ENCODE measurements around the gene RBCK1. TPM values are rescaled to one million over a fixed set of nuclear protein-coding genes. Genes with fewer than 3 reads are reported as not detected.

Gene RBCK1
- total and polyA plus RNA-seq, 9 of the 15 experiments (the other 6 are each of a cell fraction or from before 2014, with no cell fraction given): 5.9 to 59.3 (median 26.5) TPM

GRCh38 chr20:415820-416322, 7.8 kb downstream of the RBCK1 start (continued):
- TF ChIP-seq POU5F1 (IDR thresholded peaks at IDR 0.05; ENCODE audit: borderline replicate concordance, low read depth, low read length, partially characterized antibody) (no peak), PML (IDR thresholded peaks at IDR 0.05; ENCODE audit: low read length) (peak; percentile 47; the same call in 1 of the 2 replicates), GTF3C2 (IDR thresholded peaks at IDR 0.05; ENCODE audit: borderline replicate concordance, extremely low read depth, insufficient read length) (no peak), ZBTB7A (IDR thresholded peaks at IDR 0.05; ENCODE audit: borderline replicate concordance, control insufficient read depth, low read depth, low read length) (no peak), SLC30A9 (CRISPR knock-in tag; IDR thresholded peaks at IDR 0.05) (no peak), SNIP1 (IDR thresholded peaks at IDR 0.05; ENCODE audit: low read depth) (no peak), MTA3 (IDR thresholded peaks at IDR 0.05; ENCODE audit: borderline replicate concordance) (no peak), RBM14 (IDR thresholded peaks at IDR 0.05; ENCODE audit: borderline replicate concordance, insufficient read depth, low read depth, low read length) (no peak), E2F5 (CRISPR knock-in tag; IDR thresholded peaks at IDR 0.05) (no peak), ZKSCAN1 (IDR thresholded peaks at IDR 0.05; ENCODE audit: low read depth, low read length) (no peak), SNRNP70 (optimal IDR thresholded peaks at IDR 0.05; ENCODE audit: low read depth, low read length) (no peak), ZBTB5 (IDR thresholded peaks at IDR 0.05) (peak; percentile 78), MBD1 (CRISPR knock-in tag; IDR thresholded peaks at IDR 0.05) (no peak), HMBOX1 (IDR thresholded peaks at IDR 0.05) (peak; percentile 85), KLF6 (CRISPR knock-in tag; IDR thresholded peaks at IDR 0.05; ENCODE audit: borderline replicate concordance) (no peak), CXXC5 (CRISPR knock-in tag; IDR thresholded peaks at IDR 0.05) (peak; percentile 64; the same call in 1 of the 2 replicates), CTBP1 (IDR thresholded peaks at IDR 0.05; ENCODE audit: borderline replicate concordance) (peak; percentile 28; the same call in 1 of the 2 replicates), BCOR (IDR thresholded peaks at IDR 0.05) (peak; percentile 45; the same call in 1 of the 2 replicates), HDGF (IDR thresholded peaks at IDR 0.05) (no peak), PTBP1 (IDR thresholded peaks at IDR 0.05; ENCODE audit: low read depth, low read length) (no peak), C11orf30 (IDR thresholded peaks at IDR 0.05; ENCODE audit: low read depth) (peak; percentile 51; the same call in 1 of the 2 replicates)
